HG03196 (cell line): ENCODE results near the gene ZBTB9.
"Not testable (repeated sequence)": the region's sequence is repeated elsewhere in the genome, so short reads cannot be mapped to it uniquely, and the experiment has no call there.

Experiments
- ATAC-seq: cut with Tn5 transposase; IDR thresholded peaks from one replicate; pipeline ENCODE4 v1.9.1; 2021; ENCODE audit not compliant: unreplicated experiment

Gene ZBTB9

GRCh38 chr6:33458676-33459075, 4.3 kb downstream of the ZBTB9 start:
- ATAC-seq: no peak

DNA sequence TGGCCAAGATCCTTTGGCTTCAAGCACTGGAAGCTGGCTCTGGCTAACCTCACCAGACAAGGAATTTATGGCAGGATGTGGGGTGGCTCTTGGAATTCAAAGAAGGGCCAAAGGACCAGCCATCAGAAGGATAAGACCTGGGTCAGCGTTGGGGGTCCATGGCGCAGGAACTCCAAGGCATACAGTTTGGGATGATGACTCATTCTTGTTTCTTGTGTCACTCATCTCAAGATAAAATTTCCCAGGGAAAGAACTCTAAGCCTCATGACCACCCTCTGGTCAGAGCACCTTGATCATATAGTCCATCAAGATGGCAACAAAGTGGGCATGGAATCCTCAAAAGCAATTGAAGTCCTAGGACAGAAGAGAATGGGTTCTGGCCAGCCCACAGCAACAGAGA, 4.8 kb downstream of the ZBTB9 start:
- no peak for ATAC-seq

- ATAC-seq: no peak
Observed at GRCh38 chr6:33466075-33466735, 11.8 kb downstream of the ZBTB9 start.

DNA sequence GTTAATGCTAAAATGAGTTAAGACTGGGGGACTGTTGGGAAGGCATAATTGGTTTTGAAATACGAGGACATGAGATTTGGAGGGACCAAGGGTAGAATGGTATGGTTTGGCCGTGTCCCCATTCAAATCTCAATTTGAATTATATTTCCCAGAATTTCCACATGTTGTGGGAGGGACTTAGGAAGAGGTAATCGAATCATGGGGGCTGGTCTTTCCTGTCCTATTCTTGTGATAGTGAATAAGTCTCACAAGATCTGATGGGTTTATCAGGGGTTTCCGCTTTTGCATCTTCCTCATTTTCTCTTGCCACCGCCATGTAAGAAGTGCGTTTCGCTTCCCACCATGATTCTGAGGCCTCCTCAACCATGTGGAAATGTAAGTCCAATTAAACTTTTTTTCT, 12.7 kb downstream of the ZBTB9 start:
- ATAC-seq: no peak

- no peak for ATAC-seq
Observed at GRCh38 chr6:33469661-33470060, 15.3 kb downstream of the ZBTB9 start.

DNA sequence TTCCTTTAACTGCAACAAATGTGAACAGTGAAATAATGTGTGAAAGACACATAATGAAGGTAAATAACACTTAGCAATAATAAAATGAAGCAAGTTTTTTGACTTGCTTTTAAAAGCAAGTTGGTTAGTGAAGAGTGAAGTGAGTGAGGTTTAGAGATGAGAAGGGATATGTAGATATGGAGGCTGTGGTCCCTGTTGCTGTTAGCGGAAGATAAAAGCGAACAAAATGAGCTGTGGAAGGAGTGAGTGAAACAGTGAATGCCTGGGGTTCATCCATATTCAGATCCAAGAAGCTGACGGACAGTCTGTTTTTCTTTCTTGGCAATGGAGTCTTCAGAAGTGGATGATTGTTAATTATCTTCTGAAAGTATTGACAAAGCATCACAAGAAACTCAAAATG, 23.5 kb downstream of the ZBTB9 start:
- ATAC-seq: no peak

DNA sequence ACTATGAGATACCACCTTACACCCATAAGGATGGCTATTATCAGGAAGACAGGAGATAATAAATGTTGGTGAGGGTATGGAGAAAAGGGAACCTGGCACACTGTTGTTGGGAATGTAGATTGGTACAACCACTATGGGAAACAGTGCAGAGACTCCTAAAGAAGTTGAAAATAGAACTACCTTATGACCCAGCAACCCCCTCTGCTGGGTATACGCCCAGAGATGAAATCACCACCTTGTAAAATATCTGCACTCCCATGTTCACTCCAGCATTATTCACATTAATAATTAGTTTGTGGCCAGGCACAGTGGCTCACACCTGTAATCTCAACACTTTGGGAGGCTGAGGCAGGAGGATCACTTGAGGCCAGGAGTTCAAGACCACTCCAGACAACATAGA, 26.8 kb downstream of the ZBTB9 start:
- no peak for ATAC-seq

DNA sequence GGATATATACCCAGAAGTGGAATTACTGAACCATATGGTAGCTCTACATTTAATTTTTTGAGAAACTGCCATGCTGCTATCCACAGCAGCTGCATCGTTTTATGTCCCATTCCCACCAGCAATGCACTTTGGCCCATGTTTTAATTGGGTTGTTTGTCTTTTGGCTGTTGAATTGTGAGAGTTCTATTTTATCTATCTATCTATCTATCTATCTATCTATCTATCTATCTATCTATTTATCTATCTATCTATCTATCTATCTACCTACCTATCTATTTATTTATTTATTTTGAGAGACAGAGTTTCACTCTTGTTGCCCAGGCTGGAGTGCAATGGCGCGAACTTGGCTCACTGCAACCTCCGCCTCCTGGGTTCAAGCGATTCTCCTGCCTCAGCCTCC, 28.2 kb downstream of the ZBTB9 start:
- not testable (repeated sequence) for ATAC-seq

GRCh38 chr6:33483678-33484077, 29.3 kb downstream of the ZBTB9 start:
- no peak for ATAC-seq

GRCh38 chr6:33484673-33485262, 30.4 kb downstream of the ZBTB9 start:
- not testable (repeated sequence) for ATAC-seq

GRCh38 chr6:33485680-33486079, 31.3 kb downstream of the ZBTB9 start:
- ATAC-seq: not testable (repeated sequence)

- ATAC-seq: no peak
Observed at GRCh38 chr6:33488339-33488738, 34.0 kb downstream of the ZBTB9 start.

GRCh38 chr6:33490198-33490597, 35.8 kb downstream of the ZBTB9 start:
- ATAC-seq: no peak

DNA sequence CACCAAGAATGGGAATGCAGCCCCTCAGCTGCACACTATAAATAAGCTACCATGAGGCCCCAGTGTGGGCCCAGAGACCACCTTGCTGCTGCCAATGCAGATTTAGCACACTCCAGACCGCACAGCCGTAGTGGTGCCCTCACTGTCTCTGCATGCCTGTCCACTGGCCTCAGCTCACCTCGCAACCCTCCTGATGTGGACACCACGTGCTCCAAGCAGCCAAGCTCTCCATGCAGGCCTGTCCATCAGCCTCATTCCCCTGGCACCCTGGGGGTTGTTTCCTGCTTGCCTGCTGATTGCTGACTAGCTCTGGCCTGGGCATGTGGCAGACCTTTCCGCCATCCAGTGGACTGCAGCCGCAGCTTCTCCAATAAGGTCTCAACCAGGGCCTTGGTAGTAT, 36.2 kb downstream of the ZBTB9 start:
- ATAC-seq: no peak

DNA sequence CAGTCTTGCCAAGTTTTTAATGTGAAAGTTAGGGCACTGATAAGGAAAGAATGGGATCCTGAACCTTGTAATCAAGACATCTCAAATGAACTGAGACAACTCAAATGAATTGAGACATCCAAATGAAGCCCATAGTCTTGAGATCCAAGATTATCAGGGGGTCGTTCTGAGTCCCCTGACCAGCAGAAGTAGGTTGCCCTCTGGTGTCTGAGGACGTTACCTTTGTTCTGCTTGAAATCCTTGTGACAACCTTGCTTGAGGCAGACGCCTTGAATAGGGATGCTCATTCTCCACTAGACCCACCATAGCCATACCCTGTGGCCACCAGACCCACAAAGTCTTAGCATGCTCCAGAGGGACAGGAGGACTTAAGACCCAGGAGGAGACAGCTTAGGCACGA, 37.7 kb downstream of the ZBTB9 start:
- ATAC-seq: no peak

GRCh38 chr6:33497157-33497556, 42.8 kb downstream of the ZBTB9 start:
- ATAC-seq: no peak

- no peak for ATAC-seq
Observed at GRCh38 chr6:33502486-33502885, 48.1 kb downstream of the ZBTB9 start.

GRCh38 chr6:33504486-33504885, 50.1 kb downstream of the ZBTB9 start:
- no peak for ATAC-seq

DNA sequence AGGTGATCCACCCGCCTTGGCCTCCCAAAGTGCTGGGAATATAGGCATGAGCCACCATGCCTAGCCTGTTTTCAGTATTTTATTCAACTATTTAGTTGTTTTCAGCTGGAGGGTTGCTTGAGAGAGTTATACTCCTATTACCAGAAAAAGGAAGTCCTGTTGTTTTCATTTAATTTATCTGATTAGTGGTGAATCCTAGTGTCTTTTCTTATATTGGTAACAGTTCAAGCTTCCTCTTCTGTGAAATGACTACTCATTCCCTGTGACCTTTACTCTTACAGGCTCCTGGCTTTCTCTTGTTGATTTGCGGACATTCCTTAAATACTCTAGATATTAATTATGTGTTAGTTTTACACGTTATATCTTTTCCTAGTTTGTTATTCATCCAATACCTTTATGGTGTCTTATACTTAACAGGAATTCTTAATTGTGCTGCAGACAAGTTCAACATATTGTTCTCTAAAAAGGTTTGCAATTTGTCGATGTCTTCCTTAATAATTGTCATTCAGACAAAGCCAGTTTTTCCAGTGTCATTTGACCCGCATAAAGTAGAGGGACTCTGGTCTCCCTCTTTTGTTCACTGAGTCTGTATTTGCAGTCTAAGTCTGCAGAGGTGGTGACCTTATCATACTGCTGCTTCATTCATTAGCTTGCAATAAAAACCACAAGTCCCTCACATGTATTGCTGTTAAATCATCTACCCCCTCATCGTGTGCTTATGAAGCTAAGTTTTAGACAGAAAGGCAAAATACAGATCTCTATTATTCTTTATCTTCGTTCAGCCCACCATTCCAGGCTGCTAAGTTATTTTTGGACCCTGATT, 51.4 kb downstream of the ZBTB9 start:
- ATAC-seq: no peak
